ENCODE data around the gene SELENOI.

DNA sequence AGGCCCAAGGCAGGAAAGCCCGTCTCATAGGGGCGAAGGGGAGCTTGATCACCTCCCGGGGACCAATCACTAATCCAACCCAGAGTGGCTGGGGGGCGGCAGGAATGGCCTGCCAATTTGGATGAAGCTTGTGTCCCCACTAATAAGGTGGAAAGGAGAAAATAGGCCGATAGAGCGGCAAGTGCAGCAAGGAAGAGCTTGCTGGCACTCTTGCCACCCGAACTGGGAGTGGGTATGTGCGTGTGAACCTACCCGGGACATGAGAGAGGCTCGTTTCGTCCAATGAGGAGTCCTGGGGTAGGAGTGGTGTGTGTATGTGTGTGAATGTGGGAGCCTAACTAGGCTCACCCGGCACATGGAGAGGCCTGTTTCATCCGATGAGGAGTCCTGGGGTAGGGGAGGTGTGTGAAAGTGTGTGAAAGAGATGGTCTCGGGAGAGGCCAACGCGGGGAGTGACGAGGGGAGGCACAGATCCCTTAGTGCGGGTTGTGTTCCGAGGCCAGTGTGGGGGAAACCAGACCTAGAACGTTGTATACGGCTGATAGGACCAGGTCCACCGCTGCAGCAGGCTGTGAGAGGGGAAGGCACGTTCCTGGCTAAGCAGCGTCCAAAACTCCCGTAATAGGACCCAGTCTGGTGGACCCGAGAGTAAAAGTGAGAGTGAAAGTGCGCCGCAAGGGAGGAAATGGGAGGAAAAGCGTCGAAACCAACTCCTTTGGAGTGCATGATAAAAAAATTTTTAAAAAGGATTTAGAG is 47.1 kb upstream of the SELENOI start:
- TF ChIP-seq, protein P1, sequence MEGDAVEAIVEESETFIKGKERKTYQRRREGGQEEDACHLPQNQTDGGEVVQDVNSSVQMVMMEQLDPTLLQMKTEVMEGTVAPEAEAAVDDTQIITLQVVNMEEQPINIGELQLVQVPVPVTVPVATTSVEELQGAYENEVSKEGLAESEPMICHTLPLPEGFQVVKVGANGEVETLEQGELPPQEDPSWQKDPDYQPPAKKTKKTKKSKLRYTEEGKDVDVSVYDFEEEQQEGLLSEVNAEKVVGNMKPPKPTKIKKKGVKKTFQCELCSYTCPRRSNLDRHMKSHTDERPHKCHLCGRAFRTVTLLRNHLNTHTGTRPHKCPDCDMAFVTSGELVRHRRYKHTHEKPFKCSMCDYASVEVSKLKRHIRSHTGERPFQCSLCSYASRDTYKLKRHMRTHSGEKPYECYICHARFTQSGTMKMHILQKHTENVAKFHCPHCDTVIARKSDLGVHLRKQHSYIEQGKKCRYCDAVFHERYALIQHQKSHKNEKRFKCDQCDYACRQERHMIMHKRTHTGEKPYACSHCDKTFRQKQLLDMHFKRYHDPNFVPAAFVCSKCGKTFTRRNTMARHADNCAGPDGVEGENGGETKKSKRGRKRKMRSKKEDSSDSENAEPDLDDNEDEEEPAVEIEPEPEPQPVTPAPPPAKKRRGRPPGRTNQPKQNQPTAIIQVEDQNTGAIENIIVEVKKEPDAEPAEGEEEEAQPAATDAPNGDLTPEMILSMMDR (IDR thresholded peaks at IDR 0.05), result no peak
- TF ChIP-seq EP300 (IDR thresholded peaks at IDR 0.05), result no peak

All from esophagus muscularis mucosa (tissue), 3 donors.